NT2/D1 (cell line): ENCODE measurements around the gene GLIS1.

Source experiments
- SUZ12 ChIP-seq: IDR thresholded peaks from 2 replicates; pipeline ENCODE4 v1.6.1; 2011; ENCODE audit not compliant: insufficient read length, insufficient read depth; ENCODE audit errors: extremely low read depth
- YY1 ChIP-seq: IDR thresholded peaks from 2 replicates; pipeline ENCODE4 v1.6.1; 2011; ENCODE audit not compliant: insufficient read length, insufficient read depth
- ZNF274 ChIP-seq: IDR thresholded peaks from 2 replicates; pipeline ENCODE4 v1.6.1; 2011; ENCODE audit warnings: mild to moderate bottlenecking, low read depth, low read length

DNA sequence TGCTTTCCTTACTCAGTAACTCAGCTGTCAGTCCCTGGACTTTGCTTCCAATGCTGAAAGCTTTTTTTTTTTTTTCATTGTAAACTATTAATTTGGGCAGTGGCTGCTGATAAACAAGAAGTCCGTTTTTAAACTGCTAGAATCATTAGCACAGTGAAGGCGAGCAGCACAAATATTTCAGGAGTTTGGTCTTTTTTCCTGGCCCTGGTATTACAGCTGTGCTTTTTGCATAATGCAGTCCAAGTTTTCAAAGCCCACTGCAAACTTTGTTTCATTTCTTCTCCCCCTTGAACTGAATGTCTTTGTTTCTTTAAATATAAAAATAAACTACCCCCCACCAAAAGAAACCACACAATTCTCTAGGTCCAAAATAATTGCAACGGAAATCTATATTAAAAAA, 6.6 kb downstream of the GLIS1 start:
- TF ChIP-seq ZNF274 (no peak), YY1 (no peak), SUZ12 (no peak)
